ENCODE results near the gene IFI35. TPM values are rescaled to one million over a fixed set of nuclear protein-coding genes. Genes with fewer than 3 reads are reported as not detected.
"Not testable (repeated sequence)": the region's sequence is repeated elsewhere in the genome, so short reads cannot be mapped to it uniquely, and the experiment has no call there.

IFI35 gene
- total and polyA plus RNA-seq, 9 of the 15 experiments (the other 6 are each of a cell fraction or from before 2014, with no cell fraction given) = 4.4 to 13.1 (median 10.2) TPM

DNA sequence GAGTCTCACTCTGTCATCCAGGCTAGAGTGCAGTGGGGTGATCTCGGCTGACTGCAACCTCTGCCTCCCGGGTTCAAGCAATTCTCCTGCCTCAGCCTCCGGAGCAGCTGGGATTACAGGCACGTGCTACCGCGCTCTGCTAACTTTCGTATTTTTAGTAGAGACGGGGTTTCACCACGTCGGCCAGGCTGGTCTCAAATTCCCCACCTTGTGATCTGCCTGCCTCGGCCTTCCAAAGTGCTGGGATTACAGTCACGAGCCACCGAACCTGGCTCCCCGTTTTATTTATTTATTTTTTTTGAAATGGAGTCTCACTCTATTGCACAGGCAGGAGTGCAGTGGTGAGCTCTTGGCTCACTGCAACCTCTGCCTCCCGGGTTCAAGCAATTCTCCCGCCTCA, 30.9 kb upstream of the IFI35 start:
- POLR2A ChIA-PET = interaction anchor here (1.1 kb wide), 2 partner anchors 11 to 22 kb away, joined by 3 to 4 read pairs; partner anchors contain the start of gene RPL27
- peaks cover 18% of the 10 kb centered on the region for H3K79me2 ChIP-seq (ENCODE audit: control insufficient read depth, insufficient read depth, low read length)
- H2AFZ ChIP-seq (ENCODE audit: low read depth, low read length); CTCF ChIA-PET (ENCODE audit: low intra/inter-chr PET ratio); H3K9me1 ChIP-seq (ENCODE audit: control insufficient read depth, insufficient read depth, low read length); DNase-seq (ENCODE audit: extremely low read depth in 1 of 4, low spot score in 3 of 4); in situ Hi-C loops (cut with MboI); H3K27me3 ChIP-seq (ENCODE audit: control insufficient read depth in 2 of 2, insufficient read depth in 2 of 2, low read length in 2 of 2); BruUV-seq (replicated peaks); H3K9me3 ChIP-seq (replicated peaks; ENCODE audit: control insufficient read depth, insufficient read depth, low read depth, low read length); H4K20me1 ChIP-seq (replicated peaks; ENCODE audit: control insufficient read depth, insufficient read depth, low read length); intact Hi-C loops (cut with micrococcal nuclease); ATAC-seq; FAIRE-seq; H3K4me2 ChIP-seq (ENCODE audit: insufficient read depth, low read length); H3K4me3 ChIP-seq; H3K36me3 ChIP-seq (ENCODE audit: control insufficient read depth, insufficient read depth, low read length): not testable (repeated sequence)
- peaks cover 16 to 22% of the 10 kb centered on the region in 2 experiments; a peak in 4 of 5 replicates for H3K4me1 ChIP-seq (replicated peaks in 1 of 2; ENCODE audit: control insufficient read depth in 2 of 2, insufficient read depth in 2 of 2, low read length in 2 of 2)
- H3K27ac ChIP-seq (ENCODE audit: extremely low read depth, low read depth, low read length) = 0 out of 3 replicates have a peak overlapping the region, but pooled peaks have one; percentile 3
- peak overlapping the region in 1 of 2 experiments; percentile 64; a peak in 1 of 4 replicates for H3K9ac ChIP-seq (ENCODE audit: insufficient read depth in 1 of 2, low read depth in 2 of 2, low read length in 2 of 2)
- 72% methylated on average over 15 of the region's 16 CpGs for WGBS (ENCODE audit: insufficient coverage, low coverage, missing lambda C conversion rate)

DNA sequence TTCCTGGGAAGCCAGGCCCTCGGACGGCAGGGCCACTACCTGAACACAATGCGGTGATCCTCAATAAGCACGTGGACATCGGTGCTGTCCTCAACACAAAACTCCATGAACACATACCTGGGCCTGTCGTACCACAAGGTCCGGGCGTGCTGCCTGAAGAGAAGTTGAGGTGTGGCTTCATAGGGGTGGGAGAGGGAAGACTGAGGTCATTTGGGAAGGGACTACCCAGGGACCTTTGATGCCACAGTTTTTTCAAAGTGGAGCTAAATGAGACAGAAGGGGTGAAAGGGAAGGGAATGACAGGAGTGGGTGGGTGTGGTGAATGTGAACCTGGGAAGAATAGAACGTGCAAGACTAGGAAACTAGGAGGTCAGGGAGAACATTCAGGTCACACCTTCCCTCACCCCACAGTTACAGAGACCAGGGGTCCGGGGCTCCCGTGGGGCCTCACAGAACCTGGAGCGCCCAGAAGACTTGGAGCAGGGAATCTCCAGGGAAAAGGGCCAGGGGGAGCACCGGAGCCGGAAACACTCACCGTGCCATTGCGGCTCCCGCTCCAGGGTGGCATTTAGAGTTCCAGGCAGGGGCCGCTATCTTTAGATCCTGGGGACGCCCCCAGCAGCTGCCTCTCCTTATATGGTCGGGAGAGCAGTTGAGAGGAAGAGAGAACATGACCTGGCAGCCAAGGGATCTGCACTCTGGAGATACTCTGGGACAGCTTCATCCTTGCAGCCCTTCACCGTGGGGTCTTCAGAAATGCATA, 26.9 kb upstream of the IFI35 start, which contains the start of gene PTGES3L:
TSS of gene PTGES3L (minus strand) at position 570 of the 763 bp plus-strand sequence. CDS start at position 543, 27 bp downstream.
- ChIA-PET CTCF (ENCODE audit: low intra/inter-chr PET ratio) (interaction anchor here (2.7 kb wide), 1 partner anchor 137 kb away, joined by 20 read pairs; no protein-coding TSS in a partner anchor), POLR2A (interaction anchor here (0.5 to 3.8 kb wide), 6 partner anchors 11 to 461 kb away, joined by 3 to 13 read pairs (median 4); partner anchors contain the start of gene RPL27)
- peak within 1 kb of the TSS; percentile 98 for H2AFZ ChIP-seq (ENCODE audit: low read depth, low read length)
- TSS peak; percentile 77 for BruUV-seq (replicated peaks)
- DNase-seq (ENCODE audit: extremely low read depth in 1 of 4, low spot score in 3 of 4) (peak; percentile 76 to 83 (median 80)), FAIRE-seq (peak; percentile 46), ATAC-seq (peak; percentile 81)
- H3K9me3 ChIP-seq (replicated peaks; ENCODE audit: control insufficient read depth, insufficient read depth, low read depth, low read length) = no peaks in the 10 kb centered on the region
- in situ Hi-C loops (cut with MboI) (no loop called here), intact Hi-C loops (cut with micrococcal nuclease) (no loop called here)
- peaks cover 47% of the 10 kb centered on the region for H3K79me2 ChIP-seq (ENCODE audit: control insufficient read depth, insufficient read depth, low read length)
- H3K36me3 ChIP-seq (ENCODE audit: control insufficient read depth, insufficient read depth, low read length) = peaks cover 21% of the 10 kb centered on the region; the same call in 2 of the 3 replicates
- peak within 1 kb of the TSS; percentile 92 for H3K27ac ChIP-seq (ENCODE audit: extremely low read depth, low read depth, low read length)
- 5% methylated on average over 17 of the region's 21 CpGs for WGBS (ENCODE audit: insufficient coverage, low coverage, missing lambda C conversion rate)
- no peaks in the 10 kb centered on the region for H3K9me1 ChIP-seq (ENCODE audit: control insufficient read depth, insufficient read depth, low read length)
- no peaks in the 10 kb centered on the region for H3K27me3 ChIP-seq (ENCODE audit: control insufficient read depth in 2 of 2, insufficient read depth in 2 of 2, low read length in 2 of 2)
- H4K20me1 ChIP-seq (replicated peaks; ENCODE audit: control insufficient read depth, insufficient read depth, low read length) = no peaks in the 10 kb centered on the region
- peaks cover 25 to 31% of the 10 kb centered on the region in 2 experiments; a peak in 4 of 5 replicates for H3K4me1 ChIP-seq (replicated peaks in 1 of 2; ENCODE audit: control insufficient read depth in 2 of 2, insufficient read depth in 2 of 2, low read length in 2 of 2)
- peak within 1 kb of the TSS; percentile 92 for H3K4me3 ChIP-seq
- H3K4me2 ChIP-seq (ENCODE audit: insufficient read depth, low read length) = peak within 1 kb of the TSS; percentile 99
- peak within 1 kb of the TSS; percentile 84 to 97 for H3K9ac ChIP-seq (ENCODE audit: insufficient read depth in 1 of 2, low read depth in 2 of 2, low read length in 2 of 2)
- no peak for TF ChIP-seq NR3C1 (CRISPR knock-in tag; IDR thresholded peaks at IDR 0.05)
- 0 out of 2 replicates have a peak, but pooled peaks have one; percentile 58 for TF ChIP-seq MECOM (CRISPR knock-in tag; IDR thresholded peaks at IDR 0.05)
- peak; percentile 29; the same call in 1 of the 2 replicates for TF ChIP-seq ESRRA (IDR thresholded peaks at IDR 0.05; ENCODE audit: borderline replicate concordance, low read depth)
- TF ChIP-seq LCOR (CRISPR knock-in tag; IDR thresholded peaks at IDR 0.05) = 0 out of 2 replicates have a peak, but pooled peaks have one; percentile 37
- TF ChIP-seq, protein P1, sequence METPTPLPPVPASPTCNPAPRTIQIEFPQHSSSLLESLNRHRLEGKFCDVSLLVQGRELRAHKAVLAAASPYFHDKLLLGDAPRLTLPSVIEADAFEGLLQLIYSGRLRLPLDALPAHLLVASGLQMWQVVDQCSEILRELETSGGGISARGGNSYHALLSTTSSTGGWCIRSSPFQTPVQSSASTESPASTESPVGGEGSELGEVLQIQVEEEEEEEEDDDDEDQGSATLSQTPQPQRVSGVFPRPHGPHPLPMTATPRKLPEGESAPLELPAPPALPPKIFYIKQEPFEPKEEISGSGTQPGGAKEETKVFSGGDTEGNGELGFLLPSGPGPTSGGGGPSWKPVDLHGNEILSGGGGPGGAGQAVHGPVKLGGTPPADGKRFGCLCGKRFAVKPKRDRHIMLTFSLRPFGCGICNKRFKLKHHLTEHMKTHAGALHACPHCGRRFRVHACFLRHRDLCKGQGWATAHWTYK (CRISPR knock-in tag; IDR thresholded peaks at IDR 0.05) = no peak
- TF ChIP-seq, protein P2, sequence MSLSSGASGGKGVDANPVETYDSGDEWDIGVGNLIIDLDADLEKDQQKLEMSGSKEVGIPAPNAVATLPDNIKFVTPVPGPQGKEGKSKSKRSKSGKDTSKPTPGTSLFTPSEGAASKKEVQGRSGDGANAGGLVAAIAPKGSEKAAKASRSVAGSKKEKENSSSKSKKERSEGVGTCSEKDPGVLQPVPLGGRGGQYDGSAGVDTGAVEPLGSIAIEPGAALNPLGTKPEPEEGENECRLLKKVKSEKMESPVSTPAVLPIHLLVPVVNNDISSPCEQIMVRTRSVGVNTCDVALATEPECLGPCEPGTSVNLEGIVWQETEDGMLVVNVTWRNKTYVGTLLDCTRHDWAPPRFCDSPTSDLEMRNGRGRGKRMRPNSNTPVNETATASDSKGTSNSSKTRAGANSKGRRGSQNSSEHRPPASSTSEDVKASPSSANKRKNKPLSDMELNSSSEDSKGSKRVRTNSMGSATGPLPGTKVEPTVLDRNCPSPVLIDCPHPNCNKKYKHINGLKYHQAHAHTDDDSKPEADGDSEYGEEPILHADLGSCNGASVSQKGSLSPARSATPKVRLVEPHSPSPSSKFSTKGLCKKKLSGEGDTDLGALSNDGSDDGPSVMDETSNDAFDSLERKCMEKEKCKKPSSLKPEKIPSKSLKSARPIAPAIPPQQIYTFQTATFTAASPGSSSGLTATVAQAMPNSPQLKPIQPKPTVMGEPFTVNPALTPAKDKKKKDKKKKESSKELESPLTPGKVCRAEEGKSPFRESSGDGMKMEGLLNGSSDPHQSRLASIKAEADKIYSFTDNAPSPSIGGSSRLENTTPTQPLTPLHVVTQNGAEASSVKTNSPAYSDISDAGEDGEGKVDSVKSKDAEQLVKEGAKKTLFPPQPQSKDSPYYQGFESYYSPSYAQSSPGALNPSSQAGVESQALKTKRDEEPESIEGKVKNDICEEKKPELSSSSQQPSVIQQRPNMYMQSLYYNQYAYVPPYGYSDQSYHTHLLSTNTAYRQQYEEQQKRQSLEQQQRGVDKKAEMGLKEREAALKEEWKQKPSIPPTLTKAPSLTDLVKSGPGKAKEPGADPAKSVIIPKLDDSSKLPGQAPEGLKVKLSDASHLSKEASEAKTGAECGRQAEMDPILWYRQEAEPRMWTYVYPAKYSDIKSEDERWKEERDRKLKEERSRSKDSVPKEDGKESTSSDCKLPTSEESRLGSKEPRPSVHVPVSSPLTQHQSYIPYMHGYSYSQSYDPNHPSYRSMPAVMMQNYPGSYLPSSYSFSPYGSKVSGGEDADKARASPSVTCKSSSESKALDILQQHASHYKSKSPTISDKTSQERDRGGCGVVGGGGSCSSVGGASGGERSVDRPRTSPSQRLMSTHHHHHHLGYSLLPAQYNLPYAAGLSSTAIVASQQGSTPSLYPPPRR (CRISPR knock-in tag; IDR thresholded peaks at IDR 0.05; ENCODE audit: borderline replicate concordance) = no peak
- no peak for TF ChIP-seq SAFB (IDR thresholded peaks at IDR 0.05; ENCODE audit: borderline replicate concordance, low read depth, low read length)
